K562 (cell line): ENCODE measurements around the gene RNF151. TPM values are rescaled to one million over a fixed set of nuclear protein-coding genes. Genes with fewer than 3 reads are reported as not detected.

Experiments used
- ATAC-seq: fragments of 200-7000 bp; cut with Tn5 transposase; 3 replicates; pipeline ENCODE4 v1.9.1; 2020; ENCODE audit warnings: moderate library complexity
- BruUV-seq: library from RNA; stranded (reverse); fragments of 400-500 nt; replicated peaks from 2 replicates; lab custom pipeline; 2021; lab: Mats Ljungman, UMichigan
- CTCF ChIA-PET: fragments of 300-600 bp; formaldehyde crosslinking; extraction: SDS; loops from one replicate; lab custom pipeline; 2021; ENCODE audit warnings: low intra/inter-chr PET ratio; lab: Yijun Ruan, JAX
- POLR2A ChIA-PET: fragments of 300-600, 350-650 bp; sonication (Branson Sonifier 250); formaldehyde crosslinking; extraction: SDS; loops from one replicate; lab custom pipeline; 2021; ENCODE audit warnings: antibody characterized with exemption, inconsistent platforms; lab: Yijun Ruan, JAX
- DNase-seq, 4 experiments: peaks; one replicate each; pipeline versions ENCODE4 v3.0.0 to v3.0.0-alpha.2; 2011 to 2018; ENCODE audit warnings: low spot score in 3 of 4, mixed read lengths in 3 of 4; ENCODE audit errors: extremely low read depth in 1 of 4
- FAIRE-seq: peaks from 2 replicates; lab custom pipeline; 2011; peaks lifted over from hg19 to GRCh38; lab: Jason Lieb, UNC
- H2AFZ ChIP-seq: 2 replicates; pipeline ENCODE4 v1.6.0; 2011; ENCODE audit warnings: low read depth, low read length, control low read depth, inconsistent platforms
- H3K27ac ChIP-seq: fragments of 200-600 bp; 3 replicates; pipeline ENCODE4 v1.8.0; 2011; ENCODE audit warnings: low read depth, mild to moderate bottlenecking, control low read depth, inconsistent platforms, low read length, moderate library complexity, mixed read lengths; ENCODE audit errors: extremely low read depth
- H3K27me3 ChIP-seq, 2 experiments: fragments of 300-600 bp in 1 of 2; 2 replicates in 1 of 2; 3 replicates in 1 of 2; pipeline versions ENCODE4 v1.6.0 to v1.8.0; 2011; ENCODE audit warnings: inconsistent platforms in 2 of 2, low read length in 2 of 2, mild to moderate bottlenecking in 1 of 2, mixed read lengths in 1 of 2, moderate library complexity in 1 of 2; ENCODE audit not compliant: control insufficient read depth in 2 of 2, insufficient read depth in 2 of 2
- H3K36me3 ChIP-seq: fragments of 300-600 bp; 3 replicates; pipeline ENCODE4 v1.8.0; 2011; ENCODE audit warnings: mild to moderate bottlenecking, low read length, inconsistent platforms; ENCODE audit not compliant: control insufficient read depth, insufficient read depth
- H3K4me1 ChIP-seq, 2 experiments: fragments of 200-600 bp in 1 of 2; replicated peaks in 1 of 2; 2 replicates in 1 of 2; 3 replicates in 1 of 2; pipeline versions ENCODE4 v1.5.1 to v1.8.0; 2011; ENCODE audit warnings: inconsistent platforms in 2 of 2, low read length in 2 of 2, mild to moderate bottlenecking in 1 of 2, mixed read lengths in 1 of 2, moderate library complexity in 1 of 2; ENCODE audit not compliant: control insufficient read depth in 2 of 2, insufficient read depth in 2 of 2
- H3K4me2 ChIP-seq: 2 replicates; pipeline ENCODE4 v1.6.1; 2011; ENCODE audit warnings: low read length, control low read depth, inconsistent platforms, mixed read lengths; ENCODE audit not compliant: insufficient read depth
- H3K4me3 ChIP-seq: fragments of 200-600 bp; sonication (generic), shearing (Covaris generic); 2 replicates; pipeline ENCODE4 v1.5.1; 2016; ENCODE audit warnings: control low read depth, inconsistent platforms
- H3K79me2 ChIP-seq: fragments of 200-600 bp; 3 replicates; pipeline ENCODE4 v1.8.0; 2011; ENCODE audit warnings: low read length, inconsistent platforms; ENCODE audit not compliant: control insufficient read depth, insufficient read depth
- H3K9ac ChIP-seq, 2 experiments: 2 replicates each; pipeline versions ENCODE4 v1.6.0 to v1.6.1; 2011; ENCODE audit warnings: low read depth in 2 of 2, low read length in 2 of 2, control low read depth in 1 of 2, inconsistent platforms in 1 of 2, mild to moderate bottlenecking in 1 of 2, mixed read lengths in 1 of 2; ENCODE audit not compliant: insufficient read depth in 1 of 2
- H3K9me1 ChIP-seq: one replicate; pipeline ENCODE4 v1.6.0; 2011; ENCODE audit warnings: inconsistent platforms, mild to moderate bottlenecking, low read length, moderate library complexity; ENCODE audit not compliant: control insufficient read depth, insufficient read depth
- H3K9me3 ChIP-seq: replicated peaks from 2 replicates; pipeline ENCODE4 v1.5.1; 2011; ENCODE audit warnings: low read depth, low read length, inconsistent platforms; ENCODE audit not compliant: control insufficient read depth, insufficient read depth
- H4K20me1 ChIP-seq: replicated peaks from 2 replicates; pipeline ENCODE4 v1.6.1; 2011; ENCODE audit warnings: low read length, inconsistent platforms, mixed read lengths; ENCODE audit not compliant: control insufficient read depth, insufficient read depth
- ARID3B ChIP-seq: fragments of 250-450 bp; sonication (Bioruptor Pico); IDR thresholded peaks from 2 replicates; pipeline ENCODE4 v1.4.0; 2020; ENCODE audit warnings: borderline replicate concordance
- CBX8 ChIP-seq: fragments of 200-600 bp; sonication (generic); IDR thresholded peaks from 2 replicates; pipeline ENCODE4 v1.6.1; 2012; ENCODE audit warnings: borderline replicate concordance, mixed run types, low read depth, mild to moderate bottlenecking, moderate library complexity, mixed read lengths, low read length, control low read depth, inconsistent platforms; ENCODE audit not compliant: poor library complexity, severe bottlenecking; ENCODE audit errors: extremely low read depth
- DIDO1 ChIP-seq: fragments of 450-650 bp; IDR thresholded peaks from 2 replicates; pipeline ENCODE4 v1.6.1; 2016; ENCODE audit warnings: low read depth, missing biosample characterization, missing genetic modification characterization
- FOXA3 ChIP-seq, 2 experiments: fragments of 450-650 bp in 1 of 2; sonication (generic) in 1 of 2; formaldehyde crosslinking; IDR thresholded peaks in 1 of 2; conservative IDR thresholded peaks in 1 of 2; 2 replicates each; pipeline versions ENCODE4 v1.4.0 to v1.8.0; 2020 to 2022; ENCODE audit warnings: mild to moderate bottlenecking in 2 of 2, missing genetic modification reagents in 1 of 2
- MED1 ChIP-seq: sonication (generic); formaldehyde crosslinking; IDR thresholded peaks from 2 replicates; pipeline ENCODE4 v1.8.1; 2023; ENCODE audit warnings: missing genetic modification reagents, borderline replicate concordance
- NELFE ChIP-seq: IDR thresholded peaks from 2 replicates; pipeline ENCODE4 v1.6.1; 2011; ENCODE audit warnings: mild to moderate bottlenecking; ENCODE audit not compliant: insufficient read depth, insufficient read length
- POLR2H ChIP-seq: IDR thresholded peaks from 2 replicates; pipeline ENCODE4 v1.6.1; 2016; ENCODE audit warnings: missing genetic modification characterization, low read depth, mild to moderate bottlenecking, control low read depth, missing compliant biosample characterization, moderate library complexity
- RFX5 ChIP-seq: IDR thresholded peaks from 2 replicates; pipeline ENCODE4 v1.6.1; 2011; ENCODE audit warnings: low read depth, mild to moderate bottlenecking, improper control_type of control experiment, low read length
- SREBF1 ChIP-seq: fragments of 150-350 bp; IDR thresholded peaks from 2 replicates; pipeline ENCODE4 v1.6.1; 2014; ENCODE audit warnings: antibody characterized with exemption, low read depth, low read length, borderline replicate concordance
- TAF1 ChIP-seq: IDR thresholded peaks from 2 replicates; pipeline ENCODE4 v1.6.1; 2011; ENCODE audit warnings: mild to moderate bottlenecking, low read length, moderate library complexity; ENCODE audit not compliant: insufficient read depth, control insufficient read depth, severe bottlenecking; ENCODE audit errors: extremely low read depth
- TCF7 ChIP-seq: sonication (generic); IDR thresholded peaks from 2 replicates; pipeline ENCODE4 v1.6.1; 2016; ENCODE audit warnings: antibody characterized with exemption, borderline replicate concordance
- ZSCAN32 ChIP-seq: fragments of 450-650 bp; formaldehyde crosslinking; IDR thresholded peaks from 2 replicates; pipeline ENCODE4 v1.4.0; 2020; ENCODE audit warnings: mild to moderate bottlenecking, moderate library complexity
- WGBS: fragments of 100-300 bp; shearing (Covaris generic); methylation state at CpG from one replicate; pipeline ENCODE4 v1.1.6; 2016; ENCODE audit warnings: low coverage, mixed read lengths; ENCODE audit not compliant: insufficient coverage; ENCODE audit errors: missing lambda C conversion rate; 5-methylcytosine and 5-hydroxymethylcytosine counted together
- in situ Hi-C: fragments of 300-500 bp; cut with MboI; formaldehyde crosslinking; loops from 4 replicates; pipeline ENCODE4 v1.15.0; 2018; ENCODE audit warnings: inconsistent platforms, mixed read lengths
- intact Hi-C: fragments of 100-400 bp; cut with micrococcal nuclease; formaldehyde crosslinking; loops from 2 replicates; pipeline ENCODE4 v1.14.2; 2022
- polyA plus RNA-seq, 8 experiments: library from polyadenylated mRNA; depleted of rRNA in 4 of 8; stranded (reverse) in 5 of 8; unstranded in 3 of 8; fragments of >200 nt; fragmentation: Nextera tagmentation in 2 of 8; fragmentation: Illumina TruSeq in 1 of 8; extraction: Ambion mirVana in 2 of 8; extraction: Trizol in 1 of 8; gene quantifications; 2 replicates each; pipeline versions ENCODE4 v1.2.1 to v1.2.3, GENCODE V29; 2011 to 2014; ENCODE audit warnings: inconsistent platforms in 1 of 8, missing spikeins in 1 of 8
- total RNA-seq, 7 experiments: library from RNA; depleted of rRNA in 6 of 7; stranded (reverse); fragments of >200 nt in 6 of 7; fragmentation: Illumina TruSeq in 2 of 7; extraction: Trizol in 2 of 7; gene quantifications; 2 replicates each; pipeline versions ENCODE4 v1.2.1 to v1.2.3, GENCODE V29; 2011 to 2021; ENCODE audit warnings: low replicate concordance in 1 of 7
- TF ChIP-seq, protein P1 (sequence below): fragments of 250-450 bp; sonication (Bioruptor Pico); IDR thresholded peaks from 2 replicates; pipeline ENCODE4 v1.8.0; 2021; ENCODE audit warnings: mild to moderate bottlenecking, moderate library complexity

Gene RNF151
- total and polyA plus RNA-seq, 9 of the 15 experiments (the other 6 are each of a cell fraction or from before 2014, with no cell fraction given): not detected

DNA sequence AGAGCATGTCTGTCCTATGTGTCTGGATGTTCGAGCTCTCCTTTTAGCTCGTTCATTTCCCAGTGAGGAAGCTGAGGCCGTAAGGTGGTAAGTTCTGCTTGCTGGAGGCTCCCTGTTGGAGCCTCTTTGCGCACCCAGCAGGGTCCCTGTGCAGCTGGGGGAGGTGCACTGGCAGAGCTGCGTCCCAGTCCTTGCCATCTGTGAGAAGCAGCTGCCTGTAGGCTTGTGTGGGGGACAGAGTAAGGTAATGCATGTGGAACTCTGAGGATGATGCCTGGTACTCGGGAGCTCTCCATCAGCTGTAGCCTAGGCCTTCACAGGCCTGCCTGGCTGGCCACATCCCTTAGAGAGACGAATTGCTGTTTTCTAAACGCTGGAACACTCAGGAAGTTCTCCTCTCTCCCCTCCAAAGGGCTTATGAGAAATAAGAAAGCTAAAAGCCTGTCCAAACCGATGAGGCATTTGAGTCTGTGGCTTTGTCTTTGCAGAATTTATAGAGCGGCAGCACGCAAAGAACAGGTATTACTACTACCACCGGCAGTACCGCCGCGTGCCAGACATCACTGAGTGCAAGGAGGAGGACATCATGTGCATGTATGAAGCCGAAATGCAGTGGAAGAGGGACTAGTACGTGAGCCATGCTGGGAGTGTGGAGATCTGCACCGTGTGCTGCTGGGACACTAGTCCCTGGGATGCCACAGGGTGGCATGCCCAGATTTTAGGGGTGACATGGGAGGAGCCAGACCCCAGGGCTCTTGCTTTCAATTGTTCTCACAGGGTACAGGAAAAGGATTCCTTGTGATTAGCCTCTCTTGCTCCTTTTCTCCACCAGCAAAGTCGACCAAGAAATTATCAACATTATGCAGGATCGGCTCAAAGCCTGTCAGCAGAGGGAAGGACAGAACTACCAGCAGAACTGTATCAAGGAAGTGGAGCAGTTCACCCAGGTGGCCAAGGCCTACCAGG lies 5.7 kb upstream of the RNF151 start (continued):
- no peak for TF ChIP-seq NELFE
- TF ChIP-seq ARID3B: no peak
- TF ChIP-seq, protein P1, sequence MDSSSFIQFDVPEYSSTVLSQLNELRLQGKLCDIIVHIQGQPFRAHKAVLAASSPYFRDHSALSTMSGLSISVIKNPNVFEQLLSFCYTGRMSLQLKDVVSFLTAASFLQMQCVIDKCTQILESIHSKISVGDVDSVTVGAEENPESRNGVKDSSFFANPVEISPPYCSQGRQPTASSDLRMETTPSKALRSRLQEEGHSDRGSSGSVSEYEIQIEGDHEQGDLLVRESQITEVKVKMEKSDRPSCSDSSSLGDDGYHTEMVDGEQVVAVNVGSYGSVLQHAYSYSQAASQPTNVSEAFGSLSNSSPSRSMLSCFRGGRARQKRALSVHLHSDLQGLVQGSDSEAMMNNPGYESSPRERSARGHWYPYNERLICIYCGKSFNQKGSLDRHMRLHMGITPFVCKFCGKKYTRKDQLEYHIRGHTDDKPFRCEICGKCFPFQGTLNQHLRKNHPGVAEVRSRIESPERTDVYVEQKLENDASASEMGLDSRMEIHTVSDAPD: no peak

DNA sequence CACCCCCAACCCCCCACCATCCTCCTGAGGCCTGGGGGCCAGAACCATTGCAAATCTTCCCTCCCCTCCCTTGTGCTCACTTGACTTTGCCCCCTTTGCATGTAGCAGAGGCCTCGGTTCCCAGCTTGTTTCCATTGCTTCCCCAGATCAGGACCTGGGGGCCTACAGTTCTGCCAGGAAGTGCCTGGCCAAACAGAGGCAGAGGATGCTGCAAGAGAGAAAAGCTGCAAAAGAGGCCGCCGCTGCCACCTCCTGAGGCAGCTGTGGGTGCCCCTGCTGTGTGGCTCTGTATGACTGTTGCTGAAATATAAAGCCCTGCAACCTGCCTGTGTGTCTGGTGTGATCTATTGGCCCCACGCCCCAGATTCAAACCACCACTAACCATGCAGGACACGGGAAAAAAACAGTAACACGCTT lies 5.0 kb upstream of the RNF151 start:
- ATAC-seq (no peak; the same call in 2 of the 3 replicates), FAIRE-seq (no peak), DNase-seq (peak in 2 of 4 experiments; percentile 24 to 66)
- 16% methylated on average over 5 of the region's 6 CpGs for WGBS
- Histone ChIP-seq H4K20me1 (peaks cover 35% of the 10 kb centered on the region), H2AFZ (no peak overlapping the region), H3K36me3 (peaks cover 38% of the 10 kb centered on the region), H3K4me2 (peak overlapping the region; percentile 100), H3K9me3 (no peaks in the 10 kb centered on the region), H3K79me2 (peaks cover 73% of the 10 kb centered on the region), H3K27ac (peak overlapping the region; percentile 27; the same call in 1 of the 3 replicates), H3K4me1 (peaks cover 8 to 56% of the 10 kb centered on the region in 2 experiments; a peak in 4 of 5 replicates), H3K4me3 (peak overlapping the region; percentile 89; the same call in 1 of the 2 replicates), H3K27me3 (no peaks in the 10 kb centered on the region), H3K9me1 (no peaks in the 10 kb centered on the region), H3K9ac (peak overlapping the region; percentile 32 to 93; a peak in 3 of 4 replicates)
- in situ Hi-C loops (no loop called here), intact Hi-C loops (no loop called here)
- POLR2A ChIA-PET: interaction anchor here (0.6 to 3.0 kb wide), 7 partner anchors 9 to 1586 kb away, joined by 3 to 13 read pairs (median 3); partner anchors contain the start of genes EME2, MRPS34 and TBL3
- CTCF ChIA-PET: no interaction called here
- no TSS peak for BruUV-seq
- peak; percentile 10 for TF ChIP-seq TAF1
- TF ChIP-seq TCF7: no peak
- TF ChIP-seq ZSCAN32 (CRISPR knock-in tag): no peak
- TF ChIP-seq SREBF1: no peak
- no peak for TF ChIP-seq CBX8
- no peak for TF ChIP-seq RFX5
- TF ChIP-seq DIDO1: no peak
- peak; percentile 54; the same call in 1 of the 2 replicates for TF ChIP-seq MED1 (CRISPR knock-in tag)
- TF ChIP-seq POLR2H (tag): 0 out of 2 replicates have a peak, but pooled peaks have one; percentile 9
- TF ChIP-seq FOXA3 (CRISPR knock-in tag; conservative IDR thresholded peaks at IDR 0.05 in 1 of 2, IDR thresholded peaks at IDR 0.05 in 1 of 2): no peak
